SK-N-SH (cell line): Measurements from ENCODE around the gene CCM2. TPM values are rescaled to one million over a fixed set of nuclear protein-coding genes. Genes with fewer than 3 reads are reported as not detected.

ENCODE experiments used
- CTCF ChIA-PET: fragments of 300-600, 350-600 bp; formaldehyde crosslinking; extraction: SDS; loops from one replicate; lab custom pipeline; 2021; lab: Yijun Ruan, JAX
- POLR2A ChIA-PET: fragments of 350-600 bp; sonication (Branson Sonifier 250); formaldehyde crosslinking; extraction: SDS; loops from one replicate; lab custom pipeline; 2020; ENCODE audit warnings: antibody characterized with exemption, inconsistent platforms; lab: Yijun Ruan, JAX
- DNase-seq: peaks from one replicate; pipeline ENCODE4 v3.0.0; 2012
- H2AFZ ChIP-seq: fragments of 200-600 bp; sonication (generic); 2 replicates; pipeline ENCODE4 v1.8.1; 2016; ENCODE audit warnings: antibody characterized with exemption, mild to moderate bottlenecking, low read depth
- H3F3A ChIP-seq: fragments of 200-600 bp; sonication (generic); replicated peaks from 2 replicates; pipeline ENCODE3; 2016; ENCODE audit warnings: antibody characterized with exemption, mild to moderate bottlenecking; ENCODE audit not compliant: insufficient read depth
- H3K27ac ChIP-seq, 2 experiments: fragments of 200-500 bp in 1 of 2; fragments of 200-600 bp in 1 of 2; sonication (Bioruptor generic) in 1 of 2; sonication (generic), shearing (Covaris generic) in 1 of 2; 2 replicates each; pipeline versions ENCODE4 v1.5.1 to v1.6.1; 2014 to 2016; ENCODE audit warnings: low read depth in 2 of 2, inconsistent platforms in 1 of 2, low read length in 1 of 2, mild to moderate bottlenecking in 1 of 2, mixed read lengths in 1 of 2
- H3K27me3 ChIP-seq: fragments of 200-600 bp; sonication (generic), shearing (Covaris generic); 2 replicates; pipeline ENCODE4 v1.6.1; 2016; ENCODE audit warnings: mixed run types; ENCODE audit not compliant: insufficient read depth
- H3K36me3 ChIP-seq, 2 experiments: fragments of 200-500 bp in 1 of 2; fragments of 200-600 bp in 1 of 2; sonication (Bioruptor generic) in 1 of 2; sonication (generic) in 1 of 2; replicated peaks in 1 of 2; 2 replicates each; pipeline versions ENCODE3 to v1.5.1; 2014 to 2016; ENCODE audit warnings: low read length in 1 of 2, mild to moderate bottlenecking in 1 of 2; ENCODE audit not compliant: insufficient read depth in 2 of 2, control insufficient read depth in 1 of 2
- H3K4me1 ChIP-seq, 2 experiments: fragments of 200-500 bp in 1 of 2; fragments of 200-600 bp in 1 of 2; sonication (Bioruptor generic) in 1 of 2; sonication (generic), shearing (Covaris generic) in 1 of 2; 2 replicates each; pipeline versions ENCODE4 v1.5.1 to v1.6.1; 2014 to 2016; ENCODE audit warnings: low read depth in 1 of 2, low read length in 1 of 2, mixed run types in 1 of 2; ENCODE audit not compliant: insufficient read depth in 2 of 2, control insufficient read depth in 1 of 2
- H3K4me2 ChIP-seq: fragments of 200-600 bp; sonication (generic), shearing (Covaris generic); 2 replicates; pipeline ENCODE4 v1.6.1; 2017; ENCODE audit warnings: mixed run types
- H3K4me3 ChIP-seq, 2 experiments: fragments of 200-500 bp in 1 of 2; fragments of 200-600 bp in 1 of 2; sonication (Bioruptor generic) in 1 of 2; sonication (generic), shearing (Covaris generic) in 1 of 2; 2 replicates each; pipeline versions ENCODE4 v1.5.1 to v1.8.1; 2014 to 2016; ENCODE audit warnings: low read depth in 2 of 2, inconsistent platforms in 1 of 2, low read length in 1 of 2, mild to moderate bottlenecking in 1 of 2, mixed read lengths in 1 of 2, moderate library complexity in 1 of 2
- H3K79me2 ChIP-seq: fragments of 200-600 bp; sonication (generic); 2 replicates; pipeline ENCODE4 v1.8.1; 2017; ENCODE audit warnings: mild to moderate bottlenecking; ENCODE audit not compliant: insufficient read depth
- H3K9ac ChIP-seq: fragments of 200-600 bp; sonication (generic); 2 replicates; pipeline ENCODE4 v1.6.1; 2017; ENCODE audit warnings: mixed run types
- H3K9me2 ChIP-seq: fragments of 200-600 bp; sonication (generic); 2 replicates; pipeline ENCODE4 v1.6.1; 2017; ENCODE audit warnings: mixed run types
- H3K9me3 ChIP-seq: fragments of 200-600 bp; sonication (generic); 2 replicates; pipeline ENCODE4 v1.6.1; 2017; ENCODE audit warnings: mixed run types, mild to moderate bottlenecking, moderate library complexity
- H4K20me1 ChIP-seq: fragments of 200-600 bp; sonication (generic); 2 replicates; pipeline ENCODE4 v1.6.1; 2017; ENCODE audit warnings: mild to moderate bottlenecking, mixed run types; ENCODE audit not compliant: insufficient read depth
- ELF1 ChIP-seq: IDR thresholded peaks from 2 replicates; pipeline ENCODE4 v1.4.0; 2012
- EP300 ChIP-seq, 2 experiments: IDR thresholded peaks; 2 replicates each; pipeline versions ENCODE4 v1.4.0 to v1.6.1; 2012; ENCODE audit warnings: borderline replicate concordance in 1 of 2, low read depth in 1 of 2, low read length in 1 of 2
- EZH2phosphoT487 ChIP-seq: fragments of 200-600 bp; sonication (generic); IDR thresholded peaks from 2 replicates; pipeline ENCODE4 v1.6.1; 2017; ENCODE audit warnings: low read depth, mixed run types, mild to moderate bottlenecking, antibody characterized with exemption, moderate library complexity, borderline replicate concordance
- FOSL2 ChIP-seq: IDR thresholded peaks from 2 replicates; pipeline ENCODE4 v1.4.0; 2012; ENCODE audit warnings: low read depth, mild to moderate bottlenecking, moderate library complexity, borderline replicate concordance
- GABPA ChIP-seq: IDR thresholded peaks from 2 replicates; pipeline ENCODE4 v1.4.0; 2012; ENCODE audit warnings: low read depth, mild to moderate bottlenecking
- YY1 ChIP-seq: IDR thresholded peaks from 2 replicates; pipeline ENCODE4 v1.4.0; 2012; ENCODE audit warnings: low read depth, mild to moderate bottlenecking
- WGBS: methylation state at CpG from one replicate; pipeline ENCODE4 v1.1.6; 2017; ENCODE audit warnings: low lambda C conversion rate; 5-methylcytosine and 5-hydroxymethylcytosine counted together
- polyA plus RNA-seq, 3 experiments: library from polyadenylated mRNA; depleted of rRNA; stranded (reverse); fragments of >200 nt; gene quantifications; 2 replicates each; pipeline ENCODE4 v1.2.3, GENCODE V29; 2012
- TF ChIP-seq, protein P1 (sequence below): IDR thresholded peaks from 2 replicates; pipeline ENCODE4 v1.4.0; 2012; ENCODE audit warnings: low read depth, borderline replicate concordance
- TF ChIP-seq, protein P2 (sequence below): fragments of 150-350 bp; IDR thresholded peaks from 2 replicates; pipeline ENCODE4 v1.6.1; 2016; ENCODE audit warnings: mild to moderate bottlenecking, low read depth, low read length
- TF ChIP-seq, protein P3 (sequence below): fragments of 150-350 bp; IDR thresholded peaks from 2 replicates; pipeline ENCODE4 v1.6.1; 2017; ENCODE audit warnings: antibody characterized with exemption, low read length, low read depth, borderline replicate concordance
- TF ChIP-seq, protein P4 (sequence below): IDR thresholded peaks from 2 replicates; pipeline ENCODE4 v1.4.0; 2012; ENCODE audit warnings: low read depth

The CCM2 gene
- polyA plus RNA-seq, 1 of the 3 experiments (the other 2 are of a cell fraction): 83.2 TPM

DNA sequence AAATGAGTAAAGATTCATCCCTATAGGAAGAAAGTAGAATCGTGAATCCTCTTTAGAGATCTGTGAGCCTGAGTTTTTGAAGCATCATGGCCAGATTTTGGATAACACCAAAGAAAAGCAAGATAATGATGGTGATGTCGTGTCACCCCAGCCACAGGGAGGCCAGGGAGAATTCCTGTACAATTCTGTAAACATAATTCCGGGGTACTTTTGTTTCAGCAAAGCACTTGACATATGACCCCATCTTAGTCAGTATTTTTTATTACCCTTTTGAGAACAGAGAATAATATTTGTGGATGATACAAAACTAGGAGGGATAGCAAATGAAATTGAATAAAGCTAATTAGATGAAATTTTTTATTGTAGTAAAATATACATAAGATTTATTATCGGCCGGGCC lies 55.0 kb downstream of the CCM2 start:
- Histone ChIP-seq H3K4me2 (no peak overlapping the region), H3K9me3 (no peaks in the 10 kb centered on the region), H3K4me1 (peaks cover 0 to 2% of the 10 kb centered on the region in 2 experiments; a peak in 1 of 4 replicates), H3K9ac (no peak overlapping the region), H3K27me3 (no peaks in the 10 kb centered on the region), H3K79me2 (peaks cover 47% of the 10 kb centered on the region), H3K9me2 (no peaks in the 10 kb centered on the region), H3K27ac (no peak overlapping the region), H3F3A (no peaks in the 10 kb centered on the region), H3K4me3 (no peak overlapping the region), H3K36me3 (peaks cover 0 to 23% of the 10 kb centered on the region in 2 experiments), H2AFZ (no peak overlapping the region), H4K20me1 (0 out of 2 replicates have a peak, but pooled peaks cover under 1% of the 10 kb centered on the region)
- POLR2A ChIA-PET: interaction anchor here (0.5 kb wide), 1 partner anchor 278 kb away, joined by 3 read pairs; no protein-coding TSS in a partner anchor
- CTCF ChIA-PET: interaction anchor here (1.0 to 1.7 kb wide), 3 partner anchors 13 to 81 kb away, joined by 5 read pairs; no protein-coding TSS in a partner anchor
- WGBS: 93% methylated on average over 5 of the region's 5 CpGs
- TF ChIP-seq YY1 (no peak), ELF1 (no peak)
- TF ChIP-seq, protein P1, sequence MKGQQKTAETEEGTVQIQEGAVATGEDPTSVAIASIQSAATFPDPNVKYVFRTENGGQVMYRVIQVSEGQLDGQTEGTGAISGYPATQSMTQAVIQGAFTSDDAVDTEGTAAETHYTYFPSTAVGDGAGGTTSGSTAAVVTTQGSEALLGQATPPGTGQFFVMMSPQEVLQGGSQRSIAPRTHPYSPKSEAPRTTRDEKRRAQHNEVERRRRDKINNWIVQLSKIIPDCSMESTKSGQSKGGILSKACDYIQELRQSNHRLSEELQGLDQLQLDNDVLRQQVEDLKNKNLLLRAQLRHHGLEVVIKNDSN: no peak
- DNase-seq: no peak

DNA sequence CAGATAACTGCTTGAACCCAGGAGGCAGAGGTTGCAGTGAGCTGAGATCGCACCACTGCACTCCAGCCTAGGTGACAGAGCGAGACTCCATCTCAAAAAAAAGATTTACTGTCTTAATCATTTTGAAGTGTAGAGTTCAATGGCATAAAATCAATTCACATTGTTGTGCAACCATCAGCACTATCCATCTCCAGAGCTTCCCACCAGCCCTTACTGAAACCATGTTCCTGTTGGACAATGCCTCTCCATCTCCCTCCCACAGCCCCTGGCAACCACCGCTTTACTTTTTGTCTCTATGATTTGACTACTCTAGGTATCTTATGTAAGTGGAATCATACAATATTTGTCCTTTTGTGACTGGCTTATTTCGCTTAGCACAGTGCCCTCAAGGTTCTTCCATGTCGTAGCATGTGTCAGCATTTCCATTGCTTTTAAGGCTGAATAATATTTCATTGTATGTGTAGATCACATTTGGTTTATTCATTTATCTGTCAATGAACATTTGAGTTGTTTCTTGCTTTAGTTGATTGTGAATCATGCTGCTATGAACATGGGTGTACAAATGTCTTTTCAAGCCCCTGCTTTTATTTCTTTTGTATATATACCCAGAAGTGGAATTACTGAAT lies 55.7 kb downstream of the CCM2 start:
- H3K4me1 ChIP-seq: peaks cover 0 to 2% of the 10 kb centered on the region in 2 experiments; a peak in 1 of 4 replicates
- H3K27ac ChIP-seq: no peak overlapping the region
- no peaks in the 10 kb centered on the region for H3K27me3 ChIP-seq
- ChIA-PET POLR2A (no interaction called here), CTCF (interaction anchor here (1.7 kb wide), 1 partner anchor 14 kb away, joined by 5 read pairs; no protein-coding TSS in a partner anchor)
- H4K20me1 ChIP-seq: 0 out of 2 replicates have a peak, but pooled peaks cover 6% of the 10 kb centered on the region
- no peak overlapping the region for H3K4me3 ChIP-seq
- no peak overlapping the region for H3K9ac ChIP-seq
- no peak for DNase-seq
- H3K9me2 ChIP-seq: no peaks in the 10 kb centered on the region
- H3K9me3 ChIP-seq: no peaks in the 10 kb centered on the region
- peaks cover 0 to 16% of the 10 kb centered on the region in 2 experiments for H3K36me3 ChIP-seq
- H3K4me2 ChIP-seq: no peak overlapping the region
- 98% methylated on average over 5 of the region's 5 CpGs for WGBS
- no peak overlapping the region for H2AFZ ChIP-seq
- TF ChIP-seq, protein P2, sequence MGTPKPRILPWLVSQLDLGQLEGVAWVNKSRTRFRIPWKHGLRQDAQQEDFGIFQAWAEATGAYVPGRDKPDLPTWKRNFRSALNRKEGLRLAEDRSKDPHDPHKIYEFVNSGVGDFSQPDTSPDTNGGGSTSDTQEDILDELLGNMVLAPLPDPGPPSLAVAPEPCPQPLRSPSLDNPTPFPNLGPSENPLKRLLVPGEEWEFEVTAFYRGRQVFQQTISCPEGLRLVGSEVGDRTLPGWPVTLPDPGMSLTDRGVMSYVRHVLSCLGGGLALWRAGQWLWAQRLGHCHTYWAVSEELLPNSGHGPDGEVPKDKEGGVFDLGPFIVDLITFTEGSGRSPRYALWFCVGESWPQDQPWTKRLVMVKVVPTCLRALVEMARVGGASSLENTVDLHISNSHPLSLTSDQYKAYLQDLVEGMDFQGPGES: no peak
- TF ChIP-seq, protein P3, sequence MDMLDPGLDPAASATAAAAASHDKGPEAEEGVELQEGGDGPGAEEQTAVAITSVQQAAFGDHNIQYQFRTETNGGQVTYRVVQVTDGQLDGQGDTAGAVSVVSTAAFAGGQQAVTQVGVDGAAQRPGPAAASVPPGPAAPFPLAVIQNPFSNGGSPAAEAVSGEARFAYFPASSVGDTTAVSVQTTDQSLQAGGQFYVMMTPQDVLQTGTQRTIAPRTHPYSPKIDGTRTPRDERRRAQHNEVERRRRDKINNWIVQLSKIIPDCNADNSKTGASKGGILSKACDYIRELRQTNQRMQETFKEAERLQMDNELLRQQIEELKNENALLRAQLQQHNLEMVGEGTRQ: no peak
- TF ChIP-seq EP300 (IDR thresholded peaks at IDR 0.05; ENCODE audit: borderline replicate concordance in 1 of 2, low read depth in 1 of 2, low read length in 1 of 2) (no peak), GABPA (no peak), FOSL2 (no peak), EZH2phosphoT487 (no peak)
- TF ChIP-seq, protein P4, sequence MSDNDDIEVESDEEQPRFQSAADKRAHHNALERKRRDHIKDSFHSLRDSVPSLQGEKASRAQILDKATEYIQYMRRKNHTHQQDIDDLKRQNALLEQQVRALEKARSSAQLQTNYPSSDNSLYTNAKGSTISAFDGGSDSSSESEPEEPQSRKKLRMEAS: no peak
- TF ChIP-seq, all 33 proteins: peak for 0
- H3F3A ChIP-seq: no peaks in the 10 kb centered on the region
- peaks cover 54% of the 10 kb centered on the region for H3K79me2 ChIP-seq
